BJ (cell line): ENCODE data around the gene SEC23IP. TPM values are rescaled to one million over a fixed set of nuclear protein-coding genes. Genes with fewer than 3 reads are reported as not detected.
"Not testable (repeated sequence)": the region's sequence is repeated elsewhere in the genome, so short reads cannot be mapped to it uniquely, and the experiment has no call there.

Experiments used
- CTCF ChIA-PET: fragments of 350-600 bp; formaldehyde crosslinking; extraction: SDS; loops from one replicate; lab custom pipeline; 2021; ENCODE audit warnings: antibody characterized with exemption, inconsistent platforms; lab: Yijun Ruan, JAX
- POLR2A ChIA-PET: fragments of 300-600 bp; sonication (Branson Sonifier 250); formaldehyde crosslinking; extraction: SDS; loops from one replicate; lab custom pipeline; 2021; ENCODE audit warnings: antibody characterized with exemption; lab: Charles Lee
- DNase-seq: peaks from one replicate; pipeline ENCODE4 v3.0.0-alpha.2; 2011; ENCODE audit warnings: low read depth
- H3K27me3 ChIP-seq: 2 replicates; pipeline ENCODE4 v1.6.0; 2011; ENCODE audit warnings: low read length; ENCODE audit not compliant: control insufficient read depth, insufficient read depth
- H3K36me3 ChIP-seq: 2 replicates; pipeline ENCODE4 v1.5.1; 2011; ENCODE audit warnings: low read length; ENCODE audit not compliant: control insufficient read depth, insufficient read depth
- H3K4me3 ChIP-seq: 2 replicates; pipeline ENCODE4 v1.5.1; 2011; ENCODE audit warnings: low read depth, mild to moderate bottlenecking, control low read depth, low read length
- CTCF ChIP-seq: IDR thresholded peaks from 2 replicates; pipeline ENCODE4 v1.5.1; 2011; ENCODE audit warnings: low read depth, mild to moderate bottlenecking, control low read depth, inconsistent platforms, low read length, moderate library complexity; ENCODE audit not compliant: insufficient read depth
- polyA plus RNA-seq: library from polyadenylated mRNA; depleted of rRNA; stranded (reverse); fragments of >200 nt; gene quantifications from 2 replicates; pipeline ENCODE4 v1.2.3, GENCODE V29; 2011

SEC23IP gene
- polyA plus RNA-seq, 1 experiment: 42.2 TPM

- ChIA-PET POLR2A (no interaction called here), CTCF (interaction anchor here (0.9 to 11.0 kb wide), 7 partner anchors 9 to 252 kb away, joined by 3 to 186 read pairs (median 4); no protein-coding TSS in a partner anchor)
- DNase-seq: no peak
- Histone ChIP-seq H3K4me3 (no peak overlapping the region), H3K36me3 (no peaks in the 10 kb centered on the region; the same call in none of the 2 replicates), H3K27me3 (no peaks in the 10 kb centered on the region)
- no peak for TF ChIP-seq CTCF
These were observed 31.5 kb upstream of the SEC23IP start for GRCh38 chr10:119860866-119861607.

GRCh38 chr10:119862524-119862923 lies 30.0 kb upstream of the SEC23IP start:
- DNase-seq: no peak
- CTCF ChIA-PET: interaction anchor here (11.0 kb wide), 1 partner anchor 112 kb away, joined by 186 read pairs; no protein-coding TSS in a partner anchor
- Histone ChIP-seq H3K4me3 (no peak overlapping the region), H3K27me3 (no peaks in the 10 kb centered on the region), H3K36me3 (no peaks in the 10 kb centered on the region; the same call in 1 of the 2 replicates)
- POLR2A ChIA-PET: no interaction called here
- TF ChIP-seq CTCF: no peak

GRCh38 chr10:119863951-119864565 lies 28.5 kb upstream of the SEC23IP start:
- POLR2A ChIA-PET: no interaction called here
- CTCF ChIA-PET: interaction anchor here (1.2 to 11.0 kb wide), 2 partner anchors 9 to 113 kb away, joined by 4 to 186 read pairs; no protein-coding TSS in a partner anchor
- TF ChIP-seq CTCF: no peak
- H3K4me3 ChIP-seq: no peak overlapping the region
- no peaks in the 10 kb centered on the region; the same call in 1 of the 2 replicates for H3K36me3 ChIP-seq
- no peak for DNase-seq
- H3K27me3 ChIP-seq: no peaks in the 10 kb centered on the region

- ChIA-PET CTCF (interaction anchor here (1.0 to 11.0 kb wide), 2 partner anchors 13 to 115 kb away, joined by 4 to 186 read pairs; no protein-coding TSS in a partner anchor), POLR2A (no interaction called here)
- Histone ChIP-seq H3K36me3 (no peaks in the 10 kb centered on the region; the same call in 1 of the 2 replicates), H3K27me3 (no peaks in the 10 kb centered on the region), H3K4me3 (no peak overlapping the region)
- DNase-seq: no peak
- TF ChIP-seq CTCF: no peak
These were observed 26.8 kb upstream of the SEC23IP start for GRCh38 chr10:119865699-119866240.

- ChIA-PET POLR2A (no interaction called here), CTCF (interaction anchor here (0.6 to 11.0 kb wide), 5 partner anchors 8 to 667 kb away, joined by 3 to 186 read pairs (median 3); no protein-coding TSS in a partner anchor)
- Histone ChIP-seq H3K27me3 (no peaks in the 10 kb centered on the region), H3K36me3 (no peaks in the 10 kb centered on the region; the same call in 1 of the 2 replicates), H3K4me3 (no peak overlapping the region)
- no peak for DNase-seq
- TF ChIP-seq CTCF: no peak
These were observed 25.2 kb upstream of the SEC23IP start for GRCh38 chr10:119867317-119867716.

GRCh38 chr10:119869398-119869797 lies 23.1 kb upstream of the SEC23IP start:
- DNase-seq, POLR2A ChIA-PET, H3K36me3 ChIP-seq, H3K27me3 ChIP-seq, H3K4me3 ChIP-seq: not testable (repeated sequence)
- CTCF ChIA-PET: interaction anchor here (1.1 to 1.3 kb wide), 2 partner anchors 11 to 119 kb away, joined by 4 to 5 read pairs; no protein-coding TSS in a partner anchor
